ENCODE data around the gene SLC39A1.

GRCh38 chr1:153922076-153922971 lies 41.0 kb downstream of the SLC39A1 start:
- no peak for TF ChIP-seq MAX (IDR thresholded peaks at IDR 0.05; ENCODE audit: insufficient read depth, insufficient read length)
- TF ChIP-seq FOS (IDR thresholded peaks at IDR 0.05; ENCODE audit: borderline replicate concordance, insufficient read depth, low read length), result no peak
